NCI-H128 (cell line): ENCODE results near the gene YIF1A.
"Not testable (repeated sequence)": the region's sequence is repeated elsewhere in the genome, so short reads cannot be mapped to it uniquely, and the experiment has no call there.

Source experiments
- DNase-seq: peaks from one replicate; lab custom pipeline; 2025; ENCODE audit not compliant: unreplicated experiment; lab: John Stamatoyannopoulos, UW

The YIF1A gene

GRCh38 chr11:66287211-66287888 lies 1.6 kb downstream of the YIF1A start:
- DNase-seq, result no peak

- no peak for DNase-seq
Measured at GRCh38 chr11:66286699-66287098, 2.2 kb downstream of the YIF1A start.

GRCh38 chr11:66285250-66285947 lies 3.5 kb downstream of the YIF1A start:
- no peak for DNase-seq

- no peak for DNase-seq
Measured at GRCh38 chr11:66284526-66285078, 4.3 kb downstream of the YIF1A start.

GRCh38 chr11:66283461-66284105 lies 5.4 kb downstream of the YIF1A start:
- DNase-seq, result no peak

GRCh38 chr11:66282468-66283455 lies 6.2 kb downstream of the YIF1A start:
- DNase-seq, result peak; percentile 96

- no peak for DNase-seq
Measured at GRCh38 chr11:66281776-66282467, 7.0 kb downstream of the YIF1A start.

- no peak for DNase-seq
Measured at GRCh38 chr11:66281001-66281400, 7.9 kb downstream of the YIF1A start.

- DNase-seq, result no peak
Measured at GRCh38 chr11:66280428-66280827, 8.5 kb downstream of the YIF1A start.

GRCh38 chr11:66279092-66279734 lies 9.7 kb downstream of the YIF1A start:
- DNase-seq, result no peak

GRCh38 chr11:66278363-66279091 lies 10.4 kb downstream of the YIF1A start:
- no peak for DNase-seq

- no peak for DNase-seq
Measured at GRCh38 chr11:66277471-66278362, 11.2 kb downstream of the YIF1A start, which contains the start of gene CNIH2. CNIH2 (plus strand) TSS chr11:66278175; CDS start chr11:66278457, 282 bp downstream.

GRCh38 chr11:66277064-66277463 lies 11.9 kb downstream of the YIF1A start:
- DNase-seq, result not testable (repeated sequence)

- DNase-seq, result not testable (repeated sequence)
Measured at GRCh38 chr11:66276619-66277018, 12.3 kb downstream of the YIF1A start.

- DNase-seq, result no peak
Measured at GRCh38 chr11:66275984-66276612, 12.8 kb downstream of the YIF1A start.

- no peak for DNase-seq
Measured at GRCh38 chr11:66275396-66275795, 13.5 kb downstream of the YIF1A start.

- DNase-seq, result no peak
Measured at GRCh38 chr11:66274219-66274618, 14.7 kb downstream of the YIF1A start.
